Measurements from ENCODE around the gene TBC1D24.

GRCh38 chr16:2484898-2485508 is 10.1 kb downstream of the TBC1D24 start:
- TF ChIP-seq CTCF (IDR thresholded peaks at IDR 0.05): no peak
- TF ChIP-seq POLR2AphosphoS5 (IDR thresholded peaks at IDR 0.05): no peak
- no peak for TF ChIP-seq POLR2A (IDR thresholded peaks at IDR 0.05)
- TF ChIP-seq EP300 (IDR thresholded peaks at IDR 0.05): no peak

Measured in stomach (tissue), 4 donors.